HCT116 (cell line): ENCODE measurements around the gene TMEM254. TPM values are rescaled to one million over a fixed set of nuclear protein-coding genes. Genes with fewer than 3 reads are reported as not detected.
"Not testable (repeated sequence)": the region's sequence is repeated elsewhere in the genome, so short reads cannot be mapped to it uniquely, and the experiment has no call there.

Experiments used
- ATAC-seq: fragments of 200-7000 bp; cut with Tn5 transposase; 2 replicates; pipeline ENCODE4 v1.9.1; 2020; ENCODE audit warnings: mild to moderate bottlenecking, moderate library complexity
- BruUV-seq: library from RNA; stranded (reverse); fragments of 400-500 nt; replicated peaks from 2 replicates; lab custom pipeline; 2021; lab: Mats Ljungman, UMichigan
- CTCF ChIA-PET: fragments of 300-600 bp; sonication (Branson Sonifier 250); formaldehyde crosslinking; loops from one replicate; lab custom pipeline; 2021; ENCODE audit warnings: antibody characterized with exemption; lab: Charles Lee
- POLR2A ChIA-PET: fragments of 300-600, 350-600 bp; sonication (Branson Sonifier 250); formaldehyde crosslinking; loops from one replicate; lab custom pipeline; 2021; ENCODE audit warnings: antibody characterized with exemption; lab: Charles Lee
- RAD21 ChIA-PET, 2 experiments: fragments of 300-600 bp; sonication (Branson Sonifier 250); formaldehyde crosslinking; loops; one replicate each; lab custom pipeline; 2023; ENCODE audit warnings: low total read pairs in 2 of 2; ENCODE audit not compliant: uncharacterized antibody in 2 of 2, unreplicated experiment in 2 of 2, low non-redundant PET in 1 of 2; lab: Charles Lee
- DNase-seq: peaks from one replicate; pipeline ENCODE4 v3.0.0-alpha.2; 2010; ENCODE audit warnings: low read depth, low spot score
- H2AFZ ChIP-seq: fragments of 200-600 bp; shearing (Covaris generic), sonication (generic); 2 replicates; pipeline ENCODE4 v1.6.1; 2017; ENCODE audit warnings: low read depth, mixed run types, mixed read lengths, antibody characterized with exemption, low read length; ENCODE audit not compliant: poor library complexity, severe bottlenecking
- H3K27ac ChIP-seq: 2 replicates; pipeline ENCODE4 v1.5.1; 2012; ENCODE audit warnings: low read depth, low read length
- H3K27me3 ChIP-seq: fragments of 200-600 bp; sonication (generic); 2 replicates; pipeline ENCODE4 v1.6.1; 2016; ENCODE audit warnings: mixed run types, low read length, mixed read lengths; ENCODE audit not compliant: insufficient read depth
- H3K36me3 ChIP-seq, 2 experiments: fragments of 200-500 bp in 1 of 2; fragments of 200-600 bp in 1 of 2; sonication (Bioruptor generic) in 1 of 2; sonication (generic) in 1 of 2; 2 replicates each; pipeline versions ENCODE4 v1.5.1 to v1.6.1; 2014 to 2016; ENCODE audit warnings: low read length in 2 of 2, inconsistent platforms in 1 of 2, mixed read lengths in 1 of 2, mixed run types in 1 of 2; ENCODE audit not compliant: insufficient read depth in 2 of 2, control insufficient read depth in 1 of 2
- H3K4me1 ChIP-seq, 2 experiments: fragments of 200-600 bp in 1 of 2; sonication (generic) in 1 of 2; 2 replicates each; pipeline versions ENCODE4 v1.5.1 to v1.6.1; 2012 to 2017; ENCODE audit warnings: low read length in 2 of 2, inconsistent platforms in 1 of 2, mild to moderate bottlenecking in 1 of 2, mixed read lengths in 1 of 2, mixed run types in 1 of 2, moderate library complexity in 1 of 2; ENCODE audit not compliant: insufficient read depth in 2 of 2, control insufficient read depth in 1 of 2
- H3K4me2 ChIP-seq: fragments of 200-600 bp; sonication (generic); 2 replicates; pipeline ENCODE4 v1.6.1; 2017; ENCODE audit warnings: mixed run types, low read length, mixed read lengths
- H3K4me3 ChIP-seq, 2 experiments: fragments of 200-600 bp in 1 of 2; sonication (generic) in 1 of 2; replicated peaks in 1 of 2; 2 replicates each; pipeline ENCODE4 v1.5.1; 2011 to 2016; ENCODE audit warnings: low read length in 2 of 2, control low read depth in 1 of 2, low read depth in 1 of 2, mild to moderate bottlenecking in 1 of 2, mixed read lengths in 1 of 2, mixed run types in 1 of 2
- H3K79me2 ChIP-seq: fragments of 200-600 bp; sonication (generic); 2 replicates; pipeline ENCODE4 v1.6.1; 2017; ENCODE audit warnings: mild to moderate bottlenecking, mixed run types, low read length, moderate library complexity, mixed read lengths; ENCODE audit not compliant: insufficient read depth
- H3K9ac ChIP-seq: fragments of 200-600 bp; sonication (generic); 2 replicates; pipeline ENCODE4 v1.6.1; 2016; ENCODE audit warnings: low read length, mixed read lengths
- H3K9me2 ChIP-seq: fragments of 200-600 bp; sonication (generic), shearing (Covaris generic); 2 replicates; pipeline ENCODE4 v1.6.1; 2017; ENCODE audit warnings: mixed run types, mild to moderate bottlenecking, moderate library complexity; ENCODE audit not compliant: insufficient read depth
- H3K9me3 ChIP-seq, 2 experiments: fragments of 200-500 bp in 1 of 2; fragments of 200-600 bp in 1 of 2; sonication (Bioruptor generic) in 1 of 2; sonication (generic) in 1 of 2; 2 replicates each; pipeline ENCODE4 v1.6.1; 2014 to 2017; ENCODE audit warnings: low read length in 2 of 2, mixed read lengths in 2 of 2, inconsistent platforms in 1 of 2, low read depth in 1 of 2, mild to moderate bottlenecking in 1 of 2, mixed run types in 1 of 2, moderate library complexity in 1 of 2; ENCODE audit not compliant: control insufficient read depth in 1 of 2, insufficient read depth in 1 of 2
- H4K20me1 ChIP-seq: fragments of 200-600 bp; sonication (generic), shearing (Covaris generic); 2 replicates; pipeline ENCODE4 v1.6.1; 2017; ENCODE audit warnings: mixed run types, mild to moderate bottlenecking, moderate library complexity; ENCODE audit not compliant: insufficient read depth
- CTCF ChIP-seq, 3 experiments: fragments of 200-600 bp in 1 of 3; sonication (generic) in 1 of 3; IDR thresholded peaks in 2 of 3; conservative IDR thresholded peaks in 1 of 3; 2 replicates each; pipeline ENCODE4 v1.5.1; 2012 to 2017; ENCODE audit warnings: low read depth in 2 of 3, low read length in 2 of 3, antibody characterized with exemption in 1 of 3, borderline replicate concordance in 1 of 3, control low read depth in 1 of 3, mild to moderate bottlenecking in 1 of 3, mixed read lengths in 1 of 3, mixed run types in 1 of 3, moderate library complexity in 1 of 3; ENCODE audit not compliant: insufficient read depth in 1 of 3
- EGR1 ChIP-seq: IDR thresholded peaks from 2 replicates; pipeline ENCODE4 v1.6.1; 2012; ENCODE audit warnings: low read depth
- ELF1 ChIP-seq: IDR thresholded peaks from 2 replicates; pipeline ENCODE4 v1.6.1; 2012; ENCODE audit warnings: low read depth, borderline replicate concordance
- JUND ChIP-seq: IDR thresholded peaks from 2 replicates; pipeline ENCODE4 v1.6.1; 2012
- POLR2A ChIP-seq: IDR thresholded peaks from 2 replicates; pipeline ENCODE4 v1.7.0; 2011; ENCODE audit warnings: borderline replicate concordance; ENCODE audit not compliant: insufficient read depth, insufficient read length; ENCODE audit errors: extremely low read depth
- RAD21 ChIP-seq: IDR thresholded peaks from 2 replicates; pipeline ENCODE4 v1.6.1; 2012; ENCODE audit warnings: low read depth, mild to moderate bottlenecking
- SIN3A ChIP-seq: IDR thresholded peaks from 2 replicates; pipeline ENCODE4 v1.6.1; 2012; ENCODE audit warnings: low read depth
- SP1 ChIP-seq: IDR thresholded peaks from 2 replicates; pipeline ENCODE4 v1.6.1; 2012; ENCODE audit warnings: low read depth
- SRF ChIP-seq: IDR thresholded peaks from 2 replicates; pipeline ENCODE4 v1.6.1; 2012; ENCODE audit warnings: low read depth
- intact Hi-C: fragments of 100-400 bp; cut with micrococcal nuclease; formaldehyde crosslinking; loops from 2 replicates; pipeline ENCODE4 v1.10.0; 2022
- total RNA-seq: library from RNA; stranded (reverse); gene quantifications from one replicate; pipeline ENCODE4 v1.2.1, GENCODE V29; 2021; ENCODE audit not compliant: unreplicated experiment

TMEM254 gene
- total RNA-seq, 1 experiment from 2014 or later: 12.1 TPM

GRCh38 chr10:80041162-80041561 is 37.3 kb upstream of the TMEM254 start:
- ATAC-seq: no peak
- no peaks in the 10 kb centered on the region for H3K4me1 ChIP-seq
- no peaks in the 10 kb centered on the region for H3K9me2 ChIP-seq
- ChIA-PET CTCF (no interaction called here), POLR2A (no interaction called here), RAD21 (no interaction called here)
- H3K9me3 ChIP-seq: no peaks in the 10 kb centered on the region
- no peak for DNase-seq
- no peaks in the 10 kb centered on the region for H3K27me3 ChIP-seq
- no TSS peak for BruUV-seq
- no peak overlapping the region for H3K4me2 ChIP-seq
- H2AFZ ChIP-seq: no peak overlapping the region
- TF ChIP-seq SRF (no peak), SP1 (no peak), ELF1 (no peak), EGR1 (no peak), JUND (no peak), SIN3A (no peak), POLR2A (no peak)
- H3K4me3 ChIP-seq: no peak overlapping the region
- H3K36me3 ChIP-seq: no peaks in the 10 kb centered on the region
- no peaks in the 10 kb centered on the region for H4K20me1 ChIP-seq
- H3K79me2 ChIP-seq: no peaks in the 10 kb centered on the region
- H3K9ac ChIP-seq: no peak overlapping the region
- no peak overlapping the region for H3K27ac ChIP-seq
- intact Hi-C loops: loop anchor here (10.0 kb wide), 1 partner anchor 476 kb away; the partner anchor contains the start of gene SFTPA2

GRCh38 chr10:80044935-80045334 is 33.5 kb upstream of the TMEM254 start:
- ATAC-seq: peak; percentile 74
- not testable (repeated sequence) for H3K9ac ChIP-seq, H3K4me3 ChIP-seq, H3K4me2 ChIP-seq, DNase-seq, H3K27me3 ChIP-seq, H3K9me2 ChIP-seq, BruUV-seq, H3K79me2 ChIP-seq, H3K4me1 ChIP-seq, H3K9me3 ChIP-seq, H3K27ac ChIP-seq, H2AFZ ChIP-seq, H4K20me1 ChIP-seq, H3K36me3 ChIP-seq
- ChIA-PET POLR2A (interaction anchor here (1.2 kb wide), 1 partner anchor 16 kb away, joined by 6 read pairs; no protein-coding TSS in a partner anchor), RAD21 (interaction anchor here in 1 of 2 experiments (1.2 kb wide), 1 partner anchor 16 kb away, joined by 4 read pairs; no protein-coding TSS in a partner anchor), CTCF (interaction anchor here (1.0 to 1.2 kb wide), 2 partner anchors 16 to 484 kb away, joined by 3 to 16 read pairs; no protein-coding TSS in a partner anchor)
- TF ChIP-seq RAD21 (peak; percentile 44), CTCF (IDR thresholded peaks at IDR 0.05 in 2 of 3, conservative IDR thresholded peaks at IDR 0.05 in 1 of 3; ENCODE audit: borderline replicate concordance in 1 of 3, insufficient read depth in 1 of 3, low read depth in 2 of 3, low read length in 2 of 3) (peak; percentile 13 to 23 (median 21); a peak in 2 of 6 replicates)
- intact Hi-C loops: loop anchor here (2.0 to 10.0 kb wide), 2 partner anchors 16 to 480 kb away; partner anchors contain the start of gene SFTPA2
